Measurements from ENCODE around the gene PLEKHG5. TPM values are rescaled to one million over a fixed set of nuclear protein-coding genes. Genes with fewer than 3 reads are reported as not detected.

PLEKHG5 gene
- total and polyA plus RNA-seq, 4 donors: 3.4 to 22.9 (median 10.0) TPM

GRCh38 chr1:6490181-6491080 lies 1.0 kb downstream of the PLEKHG5 start:
- peak overlapping the region; percentile 33 to 74 for H3K27ac ChIP-seq (ENCODE audit: low read depth in 1 of 2, low read length in 1 of 2)
- no peaks in the 10 kb centered on the region for H3K36me3 ChIP-seq (ENCODE audit: control insufficient read depth in 4 of 4, insufficient read depth in 4 of 4, low read length in 4 of 4)
- peaks cover 0 to 24% (median 9%) of the 10 kb centered on the region in 5 donors for H3K4me1 ChIP-seq (ENCODE audit: control insufficient read depth in 5 of 5, insufficient read depth in 5 of 5, low read length in 5 of 5)
- DNase-seq (peak; percentile 66 to 81 (median 75)), ATAC-seq (ENCODE audit: insufficient read depth, low FRiP score) (peak; percentile 51)
- H3K9ac ChIP-seq (ENCODE audit: insufficient read depth in 1 of 2, low read length in 2 of 2): peak overlapping the region in 1 of 2 donors; percentile 28
- peak overlapping the region; percentile 33 for H3K4me3 ChIP-seq
- WGBS, 2 donors: 1 to 2% methylated on average over 60 to 70 of the region's 70 CpGs
- no peak for TF ChIP-seq CTCF (IDR thresholded peaks at IDR 0.05; ENCODE audit: control extremely low read depth, extremely low read depth)
- H3K27me3 ChIP-seq (ENCODE audit: control insufficient read depth in 3 of 3, insufficient read depth in 3 of 3, low read length in 2 of 3): no peaks in the 10 kb centered on the region
- H3K9me3 ChIP-seq (ENCODE audit: control insufficient read depth in 4 of 4, insufficient read depth in 3 of 4, low read length in 3 of 4): no peaks in the 10 kb centered on the region

- no peaks in the 10 kb centered on the region for H3K36me3 ChIP-seq (ENCODE audit: control insufficient read depth in 4 of 4, insufficient read depth in 4 of 4, low read length in 4 of 4)
- H3K4me1 ChIP-seq (ENCODE audit: control insufficient read depth in 5 of 5, insufficient read depth in 5 of 5, low read length in 5 of 5): peaks cover 0 to 26% (median 9%) of the 10 kb centered on the region in 5 donors
- TF ChIP-seq CTCF (IDR thresholded peaks at IDR 0.05; ENCODE audit: control extremely low read depth, extremely low read depth): peak; percentile 79
- peak; percentile 75 to 78 (median 78) for DNase-seq
- peak; percentile 73 for ATAC-seq (ENCODE audit: insufficient read depth, low FRiP score)
- no peaks in the 10 kb centered on the region for H3K9me3 ChIP-seq (ENCODE audit: control insufficient read depth in 4 of 4, insufficient read depth in 3 of 4, low read length in 3 of 4)
- no peak overlapping the region for H3K9ac ChIP-seq (ENCODE audit: insufficient read depth in 1 of 2, low read length in 2 of 2)
- H3K4me3 ChIP-seq: no peak overlapping the region
- H3K27me3 ChIP-seq (ENCODE audit: control insufficient read depth in 3 of 3, insufficient read depth in 3 of 3, low read length in 2 of 3): no peaks in the 10 kb centered on the region
- no peak overlapping the region for H3K27ac ChIP-seq (ENCODE audit: low read depth in 1 of 2, low read length in 1 of 2)
- 13% methylated on average over 21 of the region's 21 CpGs for WGBS, 2 donors
Observed at GRCh38 chr1:6489799-6490180, 1.7 kb downstream of the PLEKHG5 start.

GRCh38 chr1:6489383-6489765 lies 2.1 kb downstream of the PLEKHG5 start:
- no peak for ATAC-seq (ENCODE audit: insufficient read depth, low FRiP score)
- no peak for TF ChIP-seq CTCF (IDR thresholded peaks at IDR 0.05; ENCODE audit: control extremely low read depth, extremely low read depth)
- 80 to 96% methylated on average over 9 of the region's 9 CpGs for WGBS, 2 donors
- Histone ChIP-seq H3K4me3 (no peak overlapping the region), H3K36me3 (ENCODE audit: control insufficient read depth in 4 of 4, insufficient read depth in 4 of 4, low read length in 4 of 4) (no peaks in the 10 kb centered on the region), H3K27me3 (ENCODE audit: control insufficient read depth in 3 of 3, insufficient read depth in 3 of 3, low read length in 2 of 3) (no peaks in the 10 kb centered on the region), H3K27ac (ENCODE audit: low read depth in 1 of 2, low read length in 1 of 2) (no peak overlapping the region), H3K9ac (ENCODE audit: insufficient read depth in 1 of 2, low read length in 2 of 2) (no peak overlapping the region), H3K4me1 (ENCODE audit: control insufficient read depth in 5 of 5, insufficient read depth in 5 of 5, low read length in 5 of 5) (peaks cover 0 to 30% (median 11%) of the 10 kb centered on the region in 5 donors), H3K9me3 (ENCODE audit: control insufficient read depth in 4 of 4, insufficient read depth in 3 of 4, low read length in 3 of 4) (no peaks in the 10 kb centered on the region)
- no peak for DNase-seq

All from lung (tissue), 12 donors.